K562 (cell line): Measurements from ENCODE around the gene ITPK1. TPM values are rescaled to one million over a fixed set of nuclear protein-coding genes. Genes with fewer than 3 reads are reported as not detected.

Source experiments
- ATAC-seq: fragments of 200-7000 bp; cut with Tn5 transposase; 3 replicates; pipeline ENCODE4 v1.9.1; 2020; ENCODE audit warnings: moderate library complexity
- BruUV-seq: library from RNA; stranded (reverse); fragments of 400-500 nt; replicated peaks from 2 replicates; lab custom pipeline; 2021; lab: Mats Ljungman, UMichigan
- CTCF ChIA-PET: fragments of 300-600 bp; formaldehyde crosslinking; extraction: SDS; loops from one replicate; lab custom pipeline; 2021; ENCODE audit warnings: low intra/inter-chr PET ratio; lab: Yijun Ruan, JAX
- POLR2A ChIA-PET: fragments of 300-600, 350-650 bp; sonication (Branson Sonifier 250); formaldehyde crosslinking; extraction: SDS; loops from one replicate; lab custom pipeline; 2021; ENCODE audit warnings: antibody characterized with exemption, inconsistent platforms; lab: Yijun Ruan, JAX
- DNase-seq, 4 experiments: peaks; one replicate each; pipeline versions ENCODE4 v3.0.0 to v3.0.0-alpha.2; 2011 to 2018; ENCODE audit warnings: low spot score in 3 of 4, mixed read lengths in 3 of 4; ENCODE audit errors: extremely low read depth in 1 of 4
- FAIRE-seq: peaks from 2 replicates; lab custom pipeline; 2011; peaks lifted over from hg19 to GRCh38; lab: Jason Lieb, UNC
- H2AFZ ChIP-seq: 2 replicates; pipeline ENCODE4 v1.6.0; 2011; ENCODE audit warnings: low read depth, low read length, control low read depth, inconsistent platforms
- H3K27ac ChIP-seq: fragments of 200-600 bp; 3 replicates; pipeline ENCODE4 v1.8.0; 2011; ENCODE audit warnings: low read depth, mild to moderate bottlenecking, control low read depth, inconsistent platforms, low read length, moderate library complexity, mixed read lengths; ENCODE audit errors: extremely low read depth
- H3K27me3 ChIP-seq, 2 experiments: fragments of 300-600 bp in 1 of 2; 2 replicates in 1 of 2; 3 replicates in 1 of 2; pipeline versions ENCODE4 v1.6.0 to v1.8.0; 2011; ENCODE audit warnings: inconsistent platforms in 2 of 2, low read length in 2 of 2, mild to moderate bottlenecking in 1 of 2, mixed read lengths in 1 of 2, moderate library complexity in 1 of 2; ENCODE audit not compliant: control insufficient read depth in 2 of 2, insufficient read depth in 2 of 2
- H3K36me3 ChIP-seq: fragments of 300-600 bp; 3 replicates; pipeline ENCODE4 v1.8.0; 2011; ENCODE audit warnings: mild to moderate bottlenecking, low read length, inconsistent platforms; ENCODE audit not compliant: control insufficient read depth, insufficient read depth
- H3K4me1 ChIP-seq, 2 experiments: fragments of 200-600 bp in 1 of 2; replicated peaks in 1 of 2; 2 replicates in 1 of 2; 3 replicates in 1 of 2; pipeline versions ENCODE4 v1.5.1 to v1.8.0; 2011; ENCODE audit warnings: inconsistent platforms in 2 of 2, low read length in 2 of 2, mild to moderate bottlenecking in 1 of 2, mixed read lengths in 1 of 2, moderate library complexity in 1 of 2; ENCODE audit not compliant: control insufficient read depth in 2 of 2, insufficient read depth in 2 of 2
- H3K4me2 ChIP-seq: 2 replicates; pipeline ENCODE4 v1.6.1; 2011; ENCODE audit warnings: low read length, control low read depth, inconsistent platforms, mixed read lengths; ENCODE audit not compliant: insufficient read depth
- H3K4me3 ChIP-seq: fragments of 200-600 bp; sonication (generic), shearing (Covaris generic); 2 replicates; pipeline ENCODE4 v1.5.1; 2016; ENCODE audit warnings: control low read depth, inconsistent platforms
- H3K79me2 ChIP-seq: fragments of 200-600 bp; 3 replicates; pipeline ENCODE4 v1.8.0; 2011; ENCODE audit warnings: low read length, inconsistent platforms; ENCODE audit not compliant: control insufficient read depth, insufficient read depth
- H3K9ac ChIP-seq, 2 experiments: 2 replicates each; pipeline versions ENCODE4 v1.6.0 to v1.6.1; 2011; ENCODE audit warnings: low read depth in 2 of 2, low read length in 2 of 2, control low read depth in 1 of 2, inconsistent platforms in 1 of 2, mild to moderate bottlenecking in 1 of 2, mixed read lengths in 1 of 2; ENCODE audit not compliant: insufficient read depth in 1 of 2
- H3K9me1 ChIP-seq: one replicate; pipeline ENCODE4 v1.6.0; 2011; ENCODE audit warnings: inconsistent platforms, mild to moderate bottlenecking, low read length, moderate library complexity; ENCODE audit not compliant: control insufficient read depth, insufficient read depth
- H3K9me3 ChIP-seq: replicated peaks from 2 replicates; pipeline ENCODE4 v1.5.1; 2011; ENCODE audit warnings: low read depth, low read length, inconsistent platforms; ENCODE audit not compliant: control insufficient read depth, insufficient read depth
- H4K20me1 ChIP-seq: replicated peaks from 2 replicates; pipeline ENCODE4 v1.6.1; 2011; ENCODE audit warnings: low read length, inconsistent platforms, mixed read lengths; ENCODE audit not compliant: control insufficient read depth, insufficient read depth
- GABPA ChIP-seq: fragments of 200-800 bp; sonication (Bioruptor generic); conservative IDR thresholded peaks from 2 replicates; pipeline ENCODE4 v1.6.1; 2016; ENCODE audit warnings: low read depth, missing genetic modification characterization, missing compliant biosample characterization
- HNRNPK ChIP-seq: fragments of 200-400 bp; formaldehyde crosslinking; IDR thresholded peaks from one replicate; pipeline ENCODE4 v1.6.1; 2018; ENCODE audit warnings: mild to moderate bottlenecking, low read depth, low read length; ENCODE audit not compliant: poor library complexity, severe bottlenecking
- PTBP1 ChIP-seq: fragments of 200-400 bp; formaldehyde crosslinking; IDR thresholded peaks from 2 replicates; pipeline ENCODE4 v1.6.1; 2017; ENCODE audit warnings: low read depth, low read length
- TARDBP ChIP-seq: fragments of 450-650 bp; IDR thresholded peaks from 2 replicates; pipeline ENCODE4 v1.6.1; 2016
- ZFP91 ChIP-seq: sonication (generic); formaldehyde crosslinking; IDR thresholded peaks from 2 replicates; pipeline ENCODE4 v1.8.0; 2022; ENCODE audit warnings: mild to moderate bottlenecking, missing genetic modification reagents
- ZNF3 ChIP-seq: fragments of 250-450 bp; sonication (Bioruptor Pico); IDR thresholded peaks from 2 replicates; pipeline ENCODE4 v1.5.0; 2021; ENCODE audit warnings: mild to moderate bottlenecking, moderate library complexity
- WGBS: fragments of 100-300 bp; shearing (Covaris generic); methylation state at CpG from one replicate; pipeline ENCODE4 v1.1.6; 2016; ENCODE audit warnings: low coverage, mixed read lengths; ENCODE audit not compliant: insufficient coverage; ENCODE audit errors: missing lambda C conversion rate; 5-methylcytosine and 5-hydroxymethylcytosine counted together
- in situ Hi-C: fragments of 300-500 bp; cut with MboI; formaldehyde crosslinking; loops from 4 replicates; pipeline ENCODE4 v1.15.0; 2018; ENCODE audit warnings: inconsistent platforms, mixed read lengths
- intact Hi-C: fragments of 100-400 bp; cut with micrococcal nuclease; formaldehyde crosslinking; loops from 2 replicates; pipeline ENCODE4 v1.14.2; 2022
- polyA plus RNA-seq, 8 experiments: library from polyadenylated mRNA; depleted of rRNA in 4 of 8; stranded (reverse) in 5 of 8; unstranded in 3 of 8; fragments of >200 nt; fragmentation: Nextera tagmentation in 2 of 8; fragmentation: Illumina TruSeq in 1 of 8; extraction: Ambion mirVana in 2 of 8; extraction: Trizol in 1 of 8; gene quantifications; 2 replicates each; pipeline versions ENCODE4 v1.2.1 to v1.2.3, GENCODE V29; 2011 to 2014; ENCODE audit warnings: inconsistent platforms in 1 of 8, missing spikeins in 1 of 8
- total RNA-seq, 7 experiments: library from RNA; depleted of rRNA in 6 of 7; stranded (reverse); fragments of >200 nt in 6 of 7; fragmentation: Illumina TruSeq in 2 of 7; extraction: Trizol in 2 of 7; gene quantifications; 2 replicates each; pipeline versions ENCODE4 v1.2.1 to v1.2.3, GENCODE V29; 2011 to 2021; ENCODE audit warnings: low replicate concordance in 1 of 7

Gene ITPK1
- total and polyA plus RNA-seq, 9 of the 15 experiments (the other 6 are each of a cell fraction or from before 2014, with no cell fraction given), result 1.2 to 39.2 (median 23.0) TPM

- FAIRE-seq (no peak), ATAC-seq (no peak), DNase-seq (no peak)
- POLR2A ChIA-PET, result no interaction called here
- no peak overlapping the region; a peak in 1 of 4 replicates for H3K9ac ChIP-seq
- no TSS peak for BruUV-seq
- H3K4me3 ChIP-seq, result no peak overlapping the region
- H3K36me3 ChIP-seq, result no peaks in the 10 kb centered on the region; the same call in 2 of the 3 replicates
- H3K4me1 ChIP-seq, result peaks cover 3 to 5% of the 10 kb centered on the region in 2 experiments; a peak in 3 of 5 replicates
- in situ Hi-C loops (no loop called here), intact Hi-C loops (no loop called here)
- H3K9me3 ChIP-seq, result no peaks in the 10 kb centered on the region
- no peak overlapping the region for H3K27ac ChIP-seq
- H3K27me3 ChIP-seq, result no peaks in the 10 kb centered on the region
- H4K20me1 ChIP-seq, result no peaks in the 10 kb centered on the region
- H3K79me2 ChIP-seq, result no peaks in the 10 kb centered on the region; the same call in 2 of the 3 replicates
- no peak overlapping the region for H2AFZ ChIP-seq
- WGBS, result 82% methylated on average over 2 of the region's 14 CpGs
- no peaks in the 10 kb centered on the region for H3K9me1 ChIP-seq
- no peak overlapping the region for H3K4me2 ChIP-seq
- TF ChIP-seq PTBP1, result no peak
- no peak for TF ChIP-seq HNRNPK
- no peak for TF ChIP-seq ZNF3 (CRISPR knock-in tag)
- TF ChIP-seq GABPA, result no peak
- TF ChIP-seq TARDBP, result no peak
- TF ChIP-seq ZFP91, result no peak
- CTCF ChIA-PET, result no interaction called here
Observed at GRCh38 chr14:93019367-93019843, 96.3 kb downstream of the ITPK1 start.
